Neural cell (in vitro differentiated cells): ENCODE data around the gene SNTB2. TPM values are rescaled to one million over a fixed set of nuclear protein-coding genes. Genes with fewer than 3 reads are reported as not detected.

Source experiments
- H2AFZ ChIP-seq: fragments of 200-600, 300-800 bp; sonication (generic), shearing (Covaris generic); 2 replicates; pipeline ENCODE4 v1.6.0; 2014; ENCODE audit warnings: low read depth, mild to moderate bottlenecking, antibody characterized with exemption, low read length, moderate library complexity
- H3F3A ChIP-seq: fragments of 200-600 bp; shearing (Covaris generic); 2 replicates; pipeline ENCODE4 v1.6.1; 2016; ENCODE audit warnings: mild to moderate bottlenecking, moderate library complexity, mixed read lengths, antibody characterized with exemption, low read length; ENCODE audit not compliant: insufficient read depth, poor library complexity, severe bottlenecking
- H3K27ac ChIP-seq: fragments of 200-600, 300-800 bp; sonication (generic), shearing (Covaris generic); 2 replicates; pipeline ENCODE4 v1.5.1; 2014; ENCODE audit warnings: mild to moderate bottlenecking, low read length, moderate library complexity
- H3K27me3 ChIP-seq: fragments of 300-800, 200-600 bp; sonication (generic), shearing (Covaris generic); 2 replicates; pipeline ENCODE4 v1.6.0; 2014; ENCODE audit warnings: mild to moderate bottlenecking, low read depth, low read length, moderate library complexity; ENCODE audit not compliant: insufficient read depth
- H3K36me3 ChIP-seq: fragments of 300-800, 200-600 bp; sonication (generic), shearing (Covaris generic); 2 replicates; pipeline ENCODE4 v1.5.1; 2014; ENCODE audit warnings: mild to moderate bottlenecking, antibody characterized with exemption, low read length, moderate library complexity; ENCODE audit not compliant: insufficient read depth
- H3K4me2 ChIP-seq: fragments of 300-800, 200-600 bp; sonication (generic), shearing (Covaris generic); 2 replicates; pipeline ENCODE4 v1.6.0; 2014; ENCODE audit warnings: mild to moderate bottlenecking, low read length
- H3K4me3 ChIP-seq: fragments of 300-800, 200-600 bp; sonication (generic), shearing (Covaris generic); 2 replicates; pipeline ENCODE4 v1.5.1; 2014; ENCODE audit warnings: mild to moderate bottlenecking, low read length, moderate library complexity
- H3K79me2 ChIP-seq: fragments of 200-600 bp; shearing (Covaris generic); replicated peaks from 2 replicates; pipeline ENCODE4 v1.6.0; 2014; ENCODE audit warnings: mild to moderate bottlenecking, low read length, moderate library complexity; ENCODE audit not compliant: insufficient read depth
- H3K9ac ChIP-seq: fragments of 300-800, 200-600 bp; sonication (generic), shearing (Covaris generic); 2 replicates; pipeline ENCODE4 v1.6.1; 2016; ENCODE audit warnings: mild to moderate bottlenecking, low read length, mixed read lengths
- H3K9me2 ChIP-seq: fragments of 200-600 bp; shearing (Covaris generic); 2 replicates; pipeline ENCODE4 v1.6.1; 2016; ENCODE audit warnings: mild to moderate bottlenecking, low read length, mixed read lengths; ENCODE audit not compliant: insufficient read depth
- H3K9me3 ChIP-seq: fragments of 200-600, 300-800 bp; sonication (generic), shearing (Covaris generic); 2 replicates; pipeline ENCODE4 v1.6.1; 2016; ENCODE audit warnings: mild to moderate bottlenecking, mixed run types, low read length, moderate library complexity, mixed read lengths
- H4K20me1 ChIP-seq: fragments of 200-600 bp; shearing (Covaris generic); 2 replicates; pipeline ENCODE4 v1.6.1; 2016; ENCODE audit warnings: mild to moderate bottlenecking, mixed run types; ENCODE audit not compliant: insufficient read depth
- EP300 ChIP-seq: fragments of 450-650 bp; conservative IDR thresholded peaks from 2 replicates; pipeline ENCODE4 v1.6.1; 2014; ENCODE audit warnings: antibody characterized with exemption, mild to moderate bottlenecking, moderate library complexity; ENCODE audit not compliant: poor library complexity, severe bottlenecking
- EZH2 ChIP-seq: fragments of 200-600, 300-800 bp; shearing (Covaris generic), sonication (generic); IDR thresholded peaks from 2 replicates; pipeline ENCODE4 v1.6.1; 2014; ENCODE audit warnings: antibody characterized with exemption, low read length, borderline replicate concordance, mild to moderate bottlenecking; ENCODE audit not compliant: insufficient read depth, poor library complexity, severe bottlenecking
- MXI1 ChIP-seq: fragments of 450-650 bp; conservative IDR thresholded peaks from 2 replicates; pipeline ENCODE4 v1.6.1; 2014; ENCODE audit warnings: antibody characterized with exemption, mild to moderate bottlenecking; ENCODE audit not compliant: poor library complexity, severe bottlenecking
- POLR2AphosphoS5 ChIP-seq: IDR thresholded peaks from 2 replicates; pipeline ENCODE4 v1.6.1; 2012
- RAD21 ChIP-seq: fragments of 450-650 bp; conservative IDR thresholded peaks from 2 replicates; pipeline ENCODE4 v1.6.1; 2014; ENCODE audit warnings: antibody characterized with exemption, mild to moderate bottlenecking, moderate library complexity
- SMC3 ChIP-seq: fragments of 450-650 bp; conservative IDR thresholded peaks from 2 replicates; pipeline ENCODE4 v1.6.1; 2014; ENCODE audit warnings: antibody characterized with exemption, mild to moderate bottlenecking, moderate library complexity; ENCODE audit not compliant: poor library complexity
- TAF1 ChIP-seq: IDR thresholded peaks from 2 replicates; pipeline ENCODE4 v1.6.1; 2012; ENCODE audit warnings: low read depth
- polyA plus RNA-seq: library from polyadenylated mRNA; depleted of rRNA; stranded (reverse); fragments of >200 nt; gene quantifications from 2 replicates; pipeline ENCODE4 v1.2.3, GENCODE V29; 2014
- TF ChIP-seq, protein P1 (sequence below): fragments of 450-650 bp; IDR thresholded peaks from 2 replicates; pipeline ENCODE4 v1.5.1; 2014; ENCODE audit warnings: antibody characterized with exemption, mild to moderate bottlenecking, moderate library complexity; ENCODE audit not compliant: poor library complexity, severe bottlenecking
- TF ChIP-seq, protein P2 (sequence below): IDR thresholded peaks from 2 replicates; pipeline ENCODE4 v1.6.1; 2012; ENCODE audit warnings: borderline replicate concordance

Gene SNTB2
- polyA plus RNA-seq, 1 donor from 2014 or later: 7.0 TPM

DNA sequence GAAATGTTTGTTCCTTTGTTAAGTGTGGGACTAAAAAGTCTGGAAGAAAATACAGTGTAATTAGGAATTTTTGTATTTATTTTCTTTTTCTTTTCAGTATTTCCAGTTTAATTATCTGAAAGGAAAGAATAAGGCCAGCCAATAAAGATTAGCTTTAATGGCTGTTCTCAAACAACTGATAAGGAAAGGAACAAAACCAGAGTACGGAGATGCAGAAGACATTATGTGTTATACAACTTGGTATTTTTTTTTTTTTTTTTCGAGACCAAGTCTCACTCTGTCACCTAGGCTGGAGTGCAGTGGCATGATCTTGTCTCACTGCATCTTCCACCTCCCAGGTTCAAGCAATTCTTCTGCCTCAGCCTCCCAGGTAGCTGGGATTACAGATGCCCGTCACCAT lies 47.5 kb downstream of the SNTB2 start:
- no peaks in the 10 kb centered on the region for H3K9me2 ChIP-seq
- H3K4me3 ChIP-seq: no peak overlapping the region
- no peak overlapping the region for H3K9ac ChIP-seq
- no peaks in the 10 kb centered on the region for H3F3A ChIP-seq
- no peak overlapping the region for H3K4me2 ChIP-seq
- H4K20me1 ChIP-seq: no peaks in the 10 kb centered on the region
- H3K79me2 ChIP-seq: no peaks in the 10 kb centered on the region
- no peaks in the 10 kb centered on the region for H3K36me3 ChIP-seq
- no peaks in the 10 kb centered on the region for H3K9me3 ChIP-seq
- TF ChIP-seq POLR2AphosphoS5 (no peak), EZH2 (no peak), MXI1 (no peak), RAD21 (no peak), SMC3 (no peak), TAF1 (no peak), EP300 (no peak)
- TF ChIP-seq, protein P1, sequence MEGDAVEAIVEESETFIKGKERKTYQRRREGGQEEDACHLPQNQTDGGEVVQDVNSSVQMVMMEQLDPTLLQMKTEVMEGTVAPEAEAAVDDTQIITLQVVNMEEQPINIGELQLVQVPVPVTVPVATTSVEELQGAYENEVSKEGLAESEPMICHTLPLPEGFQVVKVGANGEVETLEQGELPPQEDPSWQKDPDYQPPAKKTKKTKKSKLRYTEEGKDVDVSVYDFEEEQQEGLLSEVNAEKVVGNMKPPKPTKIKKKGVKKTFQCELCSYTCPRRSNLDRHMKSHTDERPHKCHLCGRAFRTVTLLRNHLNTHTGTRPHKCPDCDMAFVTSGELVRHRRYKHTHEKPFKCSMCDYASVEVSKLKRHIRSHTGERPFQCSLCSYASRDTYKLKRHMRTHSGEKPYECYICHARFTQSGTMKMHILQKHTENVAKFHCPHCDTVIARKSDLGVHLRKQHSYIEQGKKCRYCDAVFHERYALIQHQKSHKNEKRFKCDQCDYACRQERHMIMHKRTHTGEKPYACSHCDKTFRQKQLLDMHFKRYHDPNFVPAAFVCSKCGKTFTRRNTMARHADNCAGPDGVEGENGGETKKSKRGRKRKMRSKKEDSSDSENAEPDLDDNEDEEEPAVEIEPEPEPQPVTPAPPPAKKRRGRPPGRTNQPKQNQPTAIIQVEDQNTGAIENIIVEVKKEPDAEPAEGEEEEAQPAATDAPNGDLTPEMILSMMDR: no peak
- TF ChIP-seq, protein P2, sequence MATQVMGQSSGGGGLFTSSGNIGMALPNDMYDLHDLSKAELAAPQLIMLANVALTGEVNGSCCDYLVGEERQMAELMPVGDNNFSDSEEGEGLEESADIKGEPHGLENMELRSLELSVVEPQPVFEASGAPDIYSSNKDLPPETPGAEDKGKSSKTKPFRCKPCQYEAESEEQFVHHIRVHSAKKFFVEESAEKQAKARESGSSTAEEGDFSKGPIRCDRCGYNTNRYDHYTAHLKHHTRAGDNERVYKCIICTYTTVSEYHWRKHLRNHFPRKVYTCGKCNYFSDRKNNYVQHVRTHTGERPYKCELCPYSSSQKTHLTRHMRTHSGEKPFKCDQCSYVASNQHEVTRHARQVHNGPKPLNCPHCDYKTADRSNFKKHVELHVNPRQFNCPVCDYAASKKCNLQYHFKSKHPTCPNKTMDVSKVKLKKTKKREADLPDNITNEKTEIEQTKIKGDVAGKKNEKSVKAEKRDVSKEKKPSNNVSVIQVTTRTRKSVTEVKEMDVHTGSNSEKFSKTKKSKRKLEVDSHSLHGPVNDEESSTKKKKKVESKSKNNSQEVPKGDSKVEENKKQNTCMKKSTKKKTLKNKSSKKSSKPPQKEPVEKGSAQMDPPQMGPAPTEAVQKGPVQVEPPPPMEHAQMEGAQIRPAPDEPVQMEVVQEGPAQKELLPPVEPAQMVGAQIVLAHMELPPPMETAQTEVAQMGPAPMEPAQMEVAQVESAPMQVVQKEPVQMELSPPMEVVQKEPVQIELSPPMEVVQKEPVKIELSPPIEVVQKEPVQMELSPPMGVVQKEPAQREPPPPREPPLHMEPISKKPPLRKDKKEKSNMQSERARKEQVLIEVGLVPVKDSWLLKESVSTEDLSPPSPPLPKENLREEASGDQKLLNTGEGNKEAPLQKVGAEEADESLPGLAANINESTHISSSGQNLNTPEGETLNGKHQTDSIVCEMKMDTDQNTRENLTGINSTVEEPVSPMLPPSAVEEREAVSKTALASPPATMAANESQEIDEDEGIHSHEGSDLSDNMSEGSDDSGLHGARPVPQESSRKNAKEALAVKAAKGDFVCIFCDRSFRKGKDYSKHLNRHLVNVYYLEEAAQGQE: no peak
- no peak overlapping the region for H2AFZ ChIP-seq
- H3K27me3 ChIP-seq: no peaks in the 10 kb centered on the region
- H3K27ac ChIP-seq: no peak overlapping the region

DNA sequence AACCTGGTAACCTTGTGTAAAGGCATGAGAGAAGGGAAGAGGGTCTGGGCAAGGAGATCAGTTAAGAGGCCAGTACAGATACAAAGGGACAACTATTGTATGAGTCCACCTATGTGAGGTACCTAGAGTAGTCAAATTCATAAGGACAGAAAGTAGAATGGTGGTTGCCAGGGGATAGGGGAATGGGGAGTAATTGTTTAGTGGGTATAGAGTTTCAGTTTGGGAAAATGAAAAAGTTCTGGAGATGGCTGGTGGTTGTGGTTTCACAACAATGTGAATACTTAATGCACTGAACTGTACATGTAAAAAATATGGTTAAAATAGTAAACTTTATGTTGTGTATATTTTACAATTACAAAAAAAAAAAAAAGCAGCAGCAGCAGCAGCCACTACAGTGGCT lies 49.4 kb downstream of the SNTB2 start:
- TF ChIP-seq TAF1: no peak
- no peak for TF ChIP-seq SMC3
- no peak for TF ChIP-seq POLR2AphosphoS5
- TF ChIP-seq, protein P1: no peak
- no peak for TF ChIP-seq EZH2
- TF ChIP-seq MXI1: no peak
- TF ChIP-seq, protein P2: no peak
- TF ChIP-seq RAD21: no peak
- no peak for TF ChIP-seq EP300
- H3K36me3 ChIP-seq: no peaks in the 10 kb centered on the region
- no peak overlapping the region for H3K9ac ChIP-seq
- H2AFZ ChIP-seq: no peak overlapping the region
- no peaks in the 10 kb centered on the region for H3F3A ChIP-seq
- no peaks in the 10 kb centered on the region for H4K20me1 ChIP-seq
- no peaks in the 10 kb centered on the region for H3K9me2 ChIP-seq
- H3K4me2 ChIP-seq: no peak overlapping the region
- no peak overlapping the region for H3K27ac ChIP-seq
- no peaks in the 10 kb centered on the region for H3K27me3 ChIP-seq
- no peak overlapping the region for H3K4me3 ChIP-seq
- no peaks in the 10 kb centered on the region for H3K9me3 ChIP-seq
- H3K79me2 ChIP-seq: no peaks in the 10 kb centered on the region
